Esophagus muscularis mucosa (tissue), 4 donors: Measurements from ENCODE around the gene ANKRD24. TPM values are rescaled to one million over a fixed set of nuclear protein-coding genes. Genes with fewer than 3 reads are reported as not detected.
"Not testable (repeated sequence)": the region's sequence is repeated elsewhere in the genome, so short reads cannot be mapped to it uniquely, and the experiment has no call there.

ENCODE experiments used
- DNase-seq: peaks from one replicate; pipeline ENCODE4 v3.0.0-alpha.2; 2017; ENCODE audit errors: extremely low spot score
- H3K27ac ChIP-seq, 4 donors: fragments of 200-600 bp; sonication (generic); replicated peaks in 1 of 4; 1 replicate in 3 of 4; 2 replicates in 1 of 4; pipeline ENCODE4 v1.5.1; 2016 to 2019; ENCODE audit warnings: mild to moderate bottlenecking in 1 of 4
- H3K27me3 ChIP-seq, 4 donors: fragments of 200-600 bp; sonication (generic); one replicate each; pipeline versions ENCODE4 v1.5.1 to v1.6.0; 2016 to 2019
- H3K36me3 ChIP-seq, 4 donors: fragments of 200-600 bp; sonication (generic); one replicate each; pipeline ENCODE4 v1.5.1; 2016 to 2019
- H3K4me1 ChIP-seq, 4 donors: fragments of 200-600 bp; sonication (generic); one replicate each; pipeline ENCODE4 v1.5.1; 2016 to 2019
- H3K4me3 ChIP-seq, 4 donors: fragments of 200-600 bp; sonication (generic); 1 replicate in 2 of 4; 2 replicates in 2 of 4; pipeline ENCODE4 v1.5.1; 2016 to 2019; ENCODE audit warnings: mild to moderate bottlenecking in 4 of 4, moderate library complexity in 1 of 4
- H3K9me3 ChIP-seq, 4 donors: fragments of 200-600 bp; sonication (generic); 1 replicate in 3 of 4; 2 replicates in 1 of 4; pipeline ENCODE4 v1.5.1; 2016 to 2019
- EP300 ChIP-seq: sonication (generic); formaldehyde crosslinking; IDR thresholded peaks from one replicate; pipeline ENCODE4 v1.6.1; 2017; ENCODE audit warnings: antibody characterized with exemption
- POLR2A ChIP-seq: fragments of 450-650 bp; IDR thresholded peaks from one replicate; pipeline ENCODE4 v1.6.1; 2017; ENCODE audit warnings: antibody characterized with exemption, moderate library complexity, mild to moderate bottlenecking, low read depth
- POLR2AphosphoS5 ChIP-seq, 2 donors: sonication (generic); formaldehyde crosslinking; IDR thresholded peaks; one replicate each; pipeline ENCODE4 v1.6.1; 2017; ENCODE audit warnings: antibody characterized with exemption in 2 of 2
- WGBS: methylation state at CpG from one replicate; pipeline ENCODE4 v1.1.5; 2018; 5-methylcytosine and 5-hydroxymethylcytosine counted together
- intact Hi-C: fragments of 100-400 bp; cut with DNase I; formaldehyde crosslinking; loops from one replicate; pipeline ENCODE4 v1.15.1; 2023
- total RNA-seq, 4 donors: library from RNA; depleted of rRNA; stranded (reverse); fragments of >200 nt; gene quantifications; one replicate each; pipeline versions ENCODE4 v1.1.0 to v1.2.1, GENCODE V29; 2016
- TF ChIP-seq, protein P1 (sequence below), 3 experiments: fragments of 200-600 bp in 2 of 3; fragments of 450-650 bp in 1 of 3; sonication (generic) in 2 of 3; IDR thresholded peaks; one replicate each; pipeline ENCODE4 v1.5.1; 2017 to 2019; ENCODE audit warnings: antibody characterized with exemption in 3 of 3, mild to moderate bottlenecking in 2 of 3, moderate library complexity in 1 of 3

ANKRD24 gene
- total RNA-seq, 4 donors from 2014 or later: 0.32 to 2.5 (median 0.96) TPM

DNA sequence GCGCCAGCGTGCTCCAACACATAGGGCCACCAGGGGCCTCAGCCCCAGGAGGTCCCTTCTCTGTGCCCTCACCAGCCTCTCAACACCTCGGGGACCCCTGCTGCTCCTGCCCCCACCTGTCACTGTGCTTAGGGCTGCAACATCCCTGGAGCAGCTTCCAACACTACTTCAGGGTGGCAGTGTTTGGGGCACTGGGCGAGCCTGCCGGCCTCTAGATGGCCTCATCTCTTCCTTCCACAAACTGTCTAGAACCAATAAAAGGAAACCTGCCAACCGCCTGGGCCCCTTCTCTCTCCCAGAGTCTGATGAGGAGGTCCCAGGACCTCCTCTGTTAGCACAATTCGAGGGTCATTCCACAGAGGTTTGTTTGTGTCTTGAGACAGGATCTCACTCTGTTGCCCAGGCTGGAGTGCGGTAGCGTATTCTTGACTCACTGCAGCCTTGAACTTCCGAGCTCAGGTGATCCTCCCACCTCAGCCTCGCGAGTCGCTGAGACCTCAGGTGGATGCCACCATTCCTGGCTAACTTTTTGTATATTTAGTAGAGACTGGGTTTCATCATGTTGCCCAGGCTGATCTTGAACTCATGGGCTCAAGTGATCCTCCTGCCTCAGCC is 86.4 kb downstream of the ANKRD24 start:
- H3K4me1 ChIP-seq: peaks cover 0 to 6% (median 2%) of the 10 kb centered on the region in 4 donors
- intact Hi-C loops: loop anchor here (5.0 kb wide), 1 partner anchor 258 kb away; no protein-coding TSS in a partner anchor
- no peaks in the 10 kb centered on the region for H3K27me3 ChIP-seq
- TF ChIP-seq, protein P1, sequence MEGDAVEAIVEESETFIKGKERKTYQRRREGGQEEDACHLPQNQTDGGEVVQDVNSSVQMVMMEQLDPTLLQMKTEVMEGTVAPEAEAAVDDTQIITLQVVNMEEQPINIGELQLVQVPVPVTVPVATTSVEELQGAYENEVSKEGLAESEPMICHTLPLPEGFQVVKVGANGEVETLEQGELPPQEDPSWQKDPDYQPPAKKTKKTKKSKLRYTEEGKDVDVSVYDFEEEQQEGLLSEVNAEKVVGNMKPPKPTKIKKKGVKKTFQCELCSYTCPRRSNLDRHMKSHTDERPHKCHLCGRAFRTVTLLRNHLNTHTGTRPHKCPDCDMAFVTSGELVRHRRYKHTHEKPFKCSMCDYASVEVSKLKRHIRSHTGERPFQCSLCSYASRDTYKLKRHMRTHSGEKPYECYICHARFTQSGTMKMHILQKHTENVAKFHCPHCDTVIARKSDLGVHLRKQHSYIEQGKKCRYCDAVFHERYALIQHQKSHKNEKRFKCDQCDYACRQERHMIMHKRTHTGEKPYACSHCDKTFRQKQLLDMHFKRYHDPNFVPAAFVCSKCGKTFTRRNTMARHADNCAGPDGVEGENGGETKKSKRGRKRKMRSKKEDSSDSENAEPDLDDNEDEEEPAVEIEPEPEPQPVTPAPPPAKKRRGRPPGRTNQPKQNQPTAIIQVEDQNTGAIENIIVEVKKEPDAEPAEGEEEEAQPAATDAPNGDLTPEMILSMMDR (IDR thresholded peaks at IDR 0.05): no peak
- TF ChIP-seq POLR2A (no peak), POLR2AphosphoS5 (IDR thresholded peaks at IDR 0.05) (no peak), EP300 (no peak)
- H3K4me3 ChIP-seq: no peak overlapping the region
- H3K36me3 ChIP-seq: peaks cover 29 to 87% (median 62%) of the 10 kb centered on the region in 4 donors
- H3K9me3 ChIP-seq: no peaks in the 10 kb centered on the region
- DNase-seq: no peak
- no peak overlapping the region for H3K27ac ChIP-seq
- 86% methylated on average over 11 of the region's 13 CpGs for WGBS

DNA sequence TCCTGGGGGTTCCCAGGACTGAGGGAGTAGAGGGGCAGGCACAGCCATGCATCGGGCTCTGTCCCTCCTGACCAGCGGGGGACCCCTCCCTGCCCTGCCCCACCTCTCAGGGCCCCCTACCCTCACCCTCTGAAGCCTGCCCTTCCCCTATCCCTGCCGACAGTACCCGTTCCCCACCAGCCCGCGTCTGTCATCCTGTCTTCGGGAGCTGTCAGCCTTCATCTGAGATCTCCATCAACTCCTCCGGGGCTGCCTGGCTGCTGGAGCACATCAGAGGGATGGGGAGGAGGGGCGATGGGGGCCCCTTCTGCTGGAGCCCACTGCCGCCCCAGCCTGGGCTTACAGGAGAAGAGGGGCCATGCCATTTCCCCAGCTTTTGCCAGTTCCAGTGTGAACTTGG is 90.4 kb downstream of the ANKRD24 start:
- 60% methylated on average over 10 of the region's 10 CpGs for WGBS
- no peak overlapping the region for H3K4me3 ChIP-seq
- peaks cover 14 to 48% (median 27%) of the 10 kb centered on the region in 4 donors for H3K36me3 ChIP-seq

DNA sequence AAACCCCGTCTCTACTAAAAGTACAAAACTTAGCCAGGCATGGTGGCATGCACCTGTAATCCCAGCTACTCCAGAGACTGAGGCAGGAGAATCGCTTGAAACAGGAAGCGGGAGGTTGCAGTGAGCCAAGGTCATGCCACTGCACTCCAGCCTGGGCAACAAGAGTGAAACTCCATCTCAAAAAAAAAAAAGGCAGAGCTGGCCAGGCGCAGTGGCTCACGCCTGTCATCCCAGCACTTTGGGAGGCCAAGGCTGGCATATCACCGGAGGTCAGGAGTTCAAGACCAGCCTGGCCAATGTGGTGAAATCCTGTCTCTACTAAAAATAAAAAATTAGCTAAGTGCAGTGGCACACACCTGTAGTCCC is 91.8 kb downstream of the ANKRD24 start:
- H3K9me3 ChIP-seq, H3K27ac ChIP-seq, intact Hi-C loops, DNase-seq, H3K4me1 ChIP-seq, H3K4me3 ChIP-seq: not testable (repeated sequence)
- Histone ChIP-seq H3K36me3 (peaks cover under 1 to 33% (median 15%) of the 10 kb centered on the region in 4 donors), H3K27me3 (peaks cover 0 to 24% (median 10%) of the 10 kb centered on the region in 4 donors)
- WGBS: 88% methylated on average over 6 of the region's 6 CpGs

More for the DNA sequence above, 90.4 kb downstream of the ANKRD24 start:
- Histone ChIP-seq H3K27ac (no peak overlapping the region), H3K27me3 (peaks cover 0 to 10% (median 0%) of the 10 kb centered on the region in 4 donors), H3K9me3 (no peaks in the 10 kb centered on the region), H3K4me1 (no peaks in the 10 kb centered on the region)
- TF ChIP-seq POLR2A (no peak), POLR2AphosphoS5 (IDR thresholded peaks at IDR 0.05) (no peak), EP300 (no peak)
- TF ChIP-seq, protein P1 (IDR thresholded peaks at IDR 0.05): no peak
- intact Hi-C loops: no loop called here
- no peak for DNase-seq

Other genes starting within 250 kb of the ANKRD24 start
- gene NMRK2, start 249.6 kb upstream of the ANKRD24 start, total RNA-seq: 1 to 10 TPM in 1 of 4 donors, under 1 TPM in 2, not detected in 1; 0.39 to 2.1 (median 0.69) TPM
- 100 to 1,000 TPM; 140 to 226 (median 212) TPM for gene DAPK3, start 211.6 kb upstream of the ANKRD24 start, total RNA-seq
- 1,000 to 10,000 TPM; 2,280 to 3,286 (median 2,635) TPM for gene EEF2, start 197.2 kb upstream of the ANKRD24 start, total RNA-seq
- 10 to 100 TPM; 16.6 to 34.1 (median 24.8) TPM for gene PIAS4, start 175.0 kb upstream of the ANKRD24 start, total RNA-seq
- gene ZBTB7A, start 115.8 kb upstream of the ANKRD24 start, total RNA-seq: 100 to 1,000 TPM in 2 of 4 donors, 10 to 100 TPM in 2; 71.9 to 137 (median 114) TPM
- 100 to 1,000 TPM in 2 of 4 donors, 10 to 100 TPM in 2; 59.0 to 145 (median 101) TPM for gene MAP2K2, start 58.6 kb upstream of the ANKRD24 start, total RNA-seq
- not detected for gene CREB3L3, start 29.1 kb upstream of the ANKRD24 start, total RNA-seq
- gene SIRT6, start 126 bp upstream of the ANKRD24 start, total RNA-seq: 10 to 100 TPM; 16.0 to 24.1 (median 19.9) TPM
- 1 to 10 TPM; 1.1 to 6.6 (median 1.9) TPM for gene EBI3, start 46.8 kb downstream of the ANKRD24 start, total RNA-seq
- 10 to 100 TPM; 17.0 to 29.1 (median 26.4) TPM for gene YJU2, start 64.4 kb downstream of the ANKRD24 start, total RNA-seq
- gene SHD, start 96.6 kb downstream of the ANKRD24 start, total RNA-seq: not detected
- gene TMIGD2, start 119.7 kb downstream of the ANKRD24 start, total RNA-seq: not detected
- under 1 TPM in 2 of 4 donors, not detected in 2; 0.29 to 0.50 TPM for gene FSD1, start 121.9 kb downstream of the ANKRD24 start, total RNA-seq
- 1 to 10 TPM in 2 of 4 donors, under 1 TPM in 1, not detected in 1; 0.52 to 3.3 (median 1.7) TPM for gene STAP2, start 156.1 kb downstream of the ANKRD24 start, total RNA-seq
- gene MPND, start 160.9 kb downstream of the ANKRD24 start, total RNA-seq: 1 to 10 TPM; 5.3 to 9.2 (median 7.6) TPM
- gene SH3GL1, start 217.9 kb downstream of the ANKRD24 start, total RNA-seq: 10 to 100 TPM; 49.4 to 77.2 (median 59.5) TPM
- gene CHAF1A, start 220.0 kb downstream of the ANKRD24 start, total RNA-seq: 10 to 100 TPM in 1 of 4 donors, 1 to 10 TPM in 3; 4.6 to 14.6 (median 7.6) TPM